Activated T-cell treated with anti-CD3 and anti-CD28 coated beads, Interleukin-2, amount 50 U/mL, for 48 hours (primary cell): ENCODE data around the gene TSR3.

ENCODE experiments used
- DNase-seq, 2 experiments: peaks; one replicate each; pipeline ENCODE4 v3.0.0-alpha.2; 2020

The TSR3 gene

DNA sequence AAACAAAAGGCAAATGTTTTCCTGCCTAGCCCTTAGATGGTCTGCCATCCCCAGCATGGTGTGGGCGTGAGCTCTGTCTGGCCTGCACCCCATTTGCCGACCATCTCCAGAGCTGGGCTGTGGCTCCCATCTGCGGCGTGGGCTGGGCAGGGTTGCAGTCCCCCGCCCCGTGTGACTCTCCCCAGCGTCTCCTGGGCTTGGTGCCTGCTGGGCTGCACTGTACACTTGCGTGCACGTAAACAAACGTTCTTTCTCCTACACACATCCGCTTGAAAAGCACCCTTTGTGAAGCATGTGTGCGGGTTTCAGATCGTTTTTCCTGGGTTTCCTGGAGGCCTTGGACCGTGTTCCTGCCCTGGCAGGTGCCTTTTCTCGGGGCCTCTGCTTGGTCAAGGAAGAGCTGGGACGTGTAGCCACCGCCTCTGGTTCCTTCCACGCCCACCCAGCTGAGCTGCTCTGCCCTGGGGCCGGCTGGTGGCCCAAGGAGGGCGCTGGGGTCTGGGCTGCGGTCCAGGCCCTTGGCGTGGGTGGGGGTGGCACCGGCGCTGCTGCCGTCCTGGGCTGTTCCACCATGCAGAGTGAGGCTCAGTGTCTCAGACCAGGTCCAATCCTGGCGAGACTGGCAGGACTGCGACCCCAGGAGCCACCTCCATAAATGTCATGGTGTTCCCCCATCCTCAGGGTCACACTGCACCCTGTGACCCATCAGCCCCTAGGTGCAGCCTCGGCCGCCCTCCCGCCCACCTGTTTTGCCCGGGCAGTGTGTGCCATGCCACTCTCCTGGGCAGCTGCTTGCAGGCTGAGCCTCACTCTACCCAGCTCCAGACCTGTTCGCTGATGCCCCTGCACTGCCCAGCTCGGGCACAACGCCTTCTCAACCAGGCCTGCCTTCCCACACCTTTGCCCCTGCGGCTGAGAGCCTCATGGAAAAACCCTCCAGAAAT is 28.1 kb downstream of the TSR3 start:
- DNase-seq: no peak

DNA sequence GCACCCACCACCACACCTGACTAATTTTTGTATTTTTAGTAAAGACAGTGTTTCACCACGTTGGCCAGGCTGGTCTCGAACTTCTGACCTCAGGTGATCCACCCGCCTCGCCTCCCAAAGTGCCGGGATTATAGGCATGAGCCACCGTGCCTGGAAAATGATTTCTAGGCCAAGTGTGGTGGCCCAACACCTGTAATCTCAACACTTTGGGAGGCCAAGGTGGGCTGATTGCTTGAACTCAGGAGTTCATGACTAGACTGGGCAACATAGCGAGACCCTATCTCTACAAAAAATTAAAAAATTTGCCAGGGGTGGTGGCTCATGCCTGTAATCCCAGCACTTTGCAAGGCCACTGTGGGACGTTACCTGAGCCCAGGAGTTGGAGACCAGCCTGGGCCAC is 29.3 kb downstream of the TSR3 start:
- no peak for DNase-seq

DNA sequence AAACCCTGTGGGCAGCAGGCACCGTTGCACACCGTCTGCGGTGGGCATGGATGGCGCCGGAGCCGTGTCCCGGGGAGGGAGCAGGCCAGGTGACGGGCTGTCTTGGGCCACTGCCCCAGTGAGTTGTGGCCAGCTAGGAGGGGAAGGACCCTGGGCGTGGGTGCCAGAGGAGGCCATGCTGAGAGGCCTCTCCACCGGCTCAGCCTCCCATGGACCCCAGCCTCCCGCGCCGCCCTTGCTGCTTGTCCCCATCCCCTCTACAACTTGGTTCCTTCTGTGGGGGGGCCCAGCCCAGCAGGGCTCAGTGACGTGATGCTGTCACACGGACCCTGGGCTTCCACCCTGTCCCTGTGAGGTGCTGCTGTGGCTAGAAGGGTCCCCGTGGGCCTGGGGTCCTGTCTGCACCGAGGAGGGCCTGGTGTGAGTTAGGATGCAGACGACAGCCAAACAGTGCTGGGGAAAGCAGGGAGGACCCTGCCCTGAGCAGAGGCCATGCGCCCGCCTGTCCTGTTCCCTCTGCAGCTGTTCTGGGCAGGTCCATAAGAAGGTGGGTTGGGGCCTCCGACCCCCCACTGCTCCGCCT is 30.9 kb downstream of the TSR3 start:
- DNase-seq: no peak

DNA sequence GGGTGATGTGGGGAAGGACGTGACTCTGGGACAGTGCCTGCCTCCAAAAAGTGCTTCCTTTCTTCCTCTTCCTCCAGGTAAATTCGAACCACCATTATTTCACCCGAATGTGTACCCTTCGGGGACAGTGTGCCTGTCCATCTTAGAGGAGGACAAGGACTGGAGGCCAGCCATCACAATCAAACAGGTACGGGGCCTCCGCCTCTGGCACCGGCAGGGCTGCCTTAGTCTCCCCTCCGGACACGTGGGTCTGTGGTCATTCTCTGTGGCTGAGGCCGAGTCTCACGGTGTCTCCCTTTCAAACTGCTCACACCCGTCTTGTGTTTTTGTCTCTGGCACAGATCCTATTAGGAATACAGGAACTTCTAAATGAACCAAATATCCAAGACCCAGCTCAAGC is 31.6 kb downstream of the TSR3 start:
- no peak for DNase-seq

DNA sequence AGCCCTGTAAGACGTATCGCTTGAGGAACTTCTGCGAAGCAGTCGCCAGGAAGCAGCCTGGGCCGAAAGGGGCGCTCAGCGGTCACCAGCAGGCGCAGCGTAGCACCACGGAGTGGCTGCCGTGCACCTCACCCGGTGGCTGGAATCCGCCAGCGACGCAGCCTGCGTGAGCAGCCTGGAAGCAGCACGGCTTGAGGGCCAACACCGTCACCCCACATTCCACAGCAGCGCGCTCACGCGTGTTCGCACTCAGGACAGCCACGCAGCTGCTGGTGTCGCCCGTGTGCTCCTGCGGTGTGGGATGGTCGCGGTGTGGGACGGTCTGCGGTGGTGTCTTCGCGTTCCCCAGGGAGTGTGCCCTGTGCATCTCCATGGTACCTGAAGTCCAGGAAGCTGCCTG is 32.6 kb downstream of the TSR3 start:
- no peak for DNase-seq

DNA sequence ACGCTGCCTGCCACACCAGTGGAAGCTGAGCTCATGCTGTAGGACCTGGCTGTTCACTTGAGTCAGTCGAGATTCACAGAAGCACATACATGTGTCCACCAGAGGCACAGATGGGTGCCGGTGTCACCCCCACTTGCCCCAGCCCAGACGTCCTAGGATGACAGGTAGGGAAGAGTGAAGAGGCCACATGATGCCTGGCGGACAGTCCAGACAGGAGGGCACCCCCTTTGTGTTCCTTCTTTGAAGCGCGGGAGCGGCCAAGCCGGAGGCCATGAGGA is 33.5 kb downstream of the TSR3 start:
- no peak for DNase-seq

DNA sequence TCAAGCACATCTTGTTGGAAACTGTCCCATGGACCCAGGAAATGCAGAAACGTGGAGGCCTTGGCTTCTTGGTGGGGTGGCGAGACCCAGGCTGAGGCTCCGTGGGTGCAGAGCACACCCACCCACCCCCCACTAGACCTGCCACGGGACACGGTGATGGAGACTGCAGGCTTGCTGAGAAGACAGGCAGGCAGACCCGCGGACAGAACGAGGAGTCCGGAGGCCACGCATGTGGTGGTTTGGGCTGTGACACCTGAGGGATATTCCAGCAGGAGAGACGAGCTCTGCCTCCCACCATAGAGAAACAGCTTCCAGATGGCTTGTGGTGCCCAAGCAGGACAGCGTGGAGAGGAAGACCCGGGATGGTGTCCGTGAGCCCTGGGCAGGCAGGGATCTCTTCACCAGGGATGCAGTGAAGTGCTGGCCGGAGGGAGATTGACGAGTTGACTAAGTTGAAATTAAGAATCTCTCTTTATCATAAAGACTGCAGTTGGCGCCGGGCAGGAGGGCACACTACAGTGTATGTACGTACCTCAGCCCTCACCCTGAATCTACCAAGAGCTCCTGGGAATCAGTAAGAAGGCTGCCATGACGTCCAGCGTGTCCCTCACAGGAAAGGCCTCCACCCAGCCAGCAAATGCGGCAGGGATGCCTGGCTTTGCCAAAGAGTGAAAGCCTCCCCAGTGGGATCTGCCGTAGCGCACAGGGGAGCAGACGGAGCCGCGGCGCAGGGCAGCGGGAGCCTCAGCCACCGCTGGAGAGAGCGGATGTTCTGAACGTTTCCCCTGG is 34.0 kb downstream of the TSR3 start:
- no peak for DNase-seq

DNA sequence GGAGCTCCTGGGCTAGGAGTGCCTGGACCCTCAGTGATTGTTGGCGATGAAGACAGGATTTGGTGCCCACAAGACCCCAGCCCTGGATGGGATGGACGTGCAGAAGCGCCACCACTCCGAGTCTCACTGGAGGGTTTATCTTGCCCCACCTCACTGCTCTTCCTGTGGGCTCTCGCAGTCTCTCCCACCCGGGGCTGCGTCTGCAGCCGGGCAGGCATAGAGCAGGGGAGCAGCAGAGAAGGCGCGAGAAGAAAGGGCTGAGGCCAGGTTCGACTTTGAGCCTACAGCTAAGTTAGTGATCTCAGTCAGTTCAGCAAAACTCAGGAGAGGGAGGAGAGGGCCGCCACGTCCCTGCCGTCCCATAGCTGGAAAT is 35.7 kb downstream of the TSR3 start:
- no peak for DNase-seq

DNA sequence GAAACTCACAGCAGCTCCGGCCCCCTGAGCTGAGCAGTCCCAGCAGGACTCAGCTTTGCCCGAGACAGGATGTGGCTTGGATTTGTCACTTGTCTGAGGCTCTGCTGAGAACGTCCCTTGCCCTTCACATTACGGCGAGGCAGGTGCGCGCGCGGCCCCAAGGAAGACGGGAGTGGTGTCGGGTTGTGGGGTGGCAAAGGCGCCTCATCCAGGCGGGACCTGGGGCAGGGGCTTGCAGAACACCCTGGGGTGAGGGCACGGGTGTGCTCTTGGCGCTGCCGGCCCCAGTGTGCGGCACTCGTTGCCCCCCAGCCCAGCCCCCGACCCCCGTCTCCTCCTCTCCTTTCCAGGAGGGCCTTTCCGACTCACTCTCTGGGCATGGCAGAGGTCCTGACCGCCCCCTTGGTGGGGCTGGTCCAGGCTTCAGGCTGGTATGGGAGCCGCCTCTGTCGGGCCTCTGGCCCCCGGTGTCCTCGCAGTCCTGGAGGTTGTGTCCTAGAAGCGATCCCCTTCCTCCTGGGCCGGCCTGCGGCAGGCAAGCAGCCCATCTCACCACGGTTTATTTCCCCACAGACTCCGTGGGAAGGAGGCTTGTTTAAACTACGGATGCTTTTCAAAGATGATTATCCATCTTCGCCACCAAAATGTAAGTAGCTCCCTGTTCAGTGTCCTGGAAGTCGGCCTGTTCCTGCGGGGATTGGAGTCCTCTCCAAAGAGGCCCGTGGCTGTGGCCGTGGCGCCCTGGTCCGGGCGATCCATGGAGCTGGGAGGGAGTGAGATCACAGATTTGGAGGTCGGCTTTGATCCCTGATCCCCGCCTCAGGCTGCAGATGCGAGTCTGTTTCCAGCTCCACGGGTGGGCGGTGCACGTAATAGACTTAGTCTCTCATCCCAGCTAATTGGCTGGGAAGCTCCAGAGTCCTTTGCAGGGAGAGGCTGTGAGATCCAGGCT is 36.3 kb downstream of the TSR3 start:
- no peak for DNase-seq

DNA sequence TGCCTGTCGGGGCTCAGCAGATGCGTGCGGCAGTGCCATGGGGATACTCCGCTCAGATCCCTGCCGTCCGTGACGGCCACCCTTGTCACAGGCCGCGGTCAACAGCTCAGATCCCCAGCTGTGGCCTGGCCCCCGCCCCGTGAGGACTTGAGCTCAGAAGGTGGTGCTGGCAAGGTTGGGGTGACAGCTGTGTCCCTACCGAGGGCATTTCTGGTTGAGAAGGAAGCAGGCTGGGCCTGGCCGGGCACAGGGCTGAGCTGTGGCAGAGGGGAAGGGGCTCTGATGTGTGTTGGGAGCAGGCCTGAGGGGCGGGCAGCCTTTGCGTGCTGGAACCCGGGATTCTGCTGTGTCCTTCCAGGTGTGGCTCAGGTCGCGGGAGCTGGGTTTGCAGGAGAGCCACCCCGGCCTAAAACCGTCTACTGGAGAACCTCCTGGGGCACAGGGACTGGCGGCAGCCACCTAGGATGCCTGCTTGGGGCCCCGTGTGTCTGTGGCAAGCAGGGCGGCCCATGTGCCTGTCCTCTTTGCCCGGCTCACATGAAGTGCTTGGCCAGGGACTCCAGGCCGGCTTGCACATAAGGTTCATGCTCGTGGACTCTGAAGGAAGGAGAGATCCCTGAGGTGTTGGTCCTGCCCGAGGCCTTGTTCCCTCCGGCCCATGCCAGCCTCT is 37.1 kb downstream of the TSR3 start:
- no peak for DNase-seq

DNA sequence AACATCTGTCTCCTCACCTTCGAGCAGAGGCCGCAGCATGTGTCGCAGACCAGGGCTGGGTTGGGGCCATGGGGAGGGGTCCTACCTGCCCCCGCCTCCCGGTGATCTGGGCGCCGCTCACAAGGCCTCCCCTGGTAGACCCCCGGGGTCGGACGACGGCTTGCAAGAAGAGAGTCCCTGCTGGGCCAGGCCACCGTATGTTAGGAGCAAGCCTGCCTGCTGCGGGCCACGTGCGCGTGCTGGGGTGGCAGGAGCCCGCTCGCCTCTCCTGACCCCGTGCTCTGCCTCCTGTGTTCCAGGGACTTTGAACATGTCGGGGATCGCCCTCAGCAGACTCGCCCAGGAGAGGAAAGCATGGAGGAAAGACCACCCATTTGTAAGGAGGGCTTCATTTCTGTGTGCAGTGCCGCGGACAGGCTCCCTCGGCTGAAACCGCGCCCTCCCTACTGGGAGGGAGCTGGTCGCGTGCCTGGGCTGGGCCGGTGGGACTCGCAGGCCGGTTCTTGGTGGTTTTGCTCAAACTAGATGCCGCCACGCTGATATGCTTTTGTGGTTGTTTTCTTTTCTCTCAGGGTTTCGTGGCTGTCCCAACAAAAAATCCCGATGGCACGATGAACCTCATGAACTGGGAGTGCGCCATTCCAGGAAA is 37.8 kb downstream of the TSR3 start:
- DNase-seq: no peak

DNA sequence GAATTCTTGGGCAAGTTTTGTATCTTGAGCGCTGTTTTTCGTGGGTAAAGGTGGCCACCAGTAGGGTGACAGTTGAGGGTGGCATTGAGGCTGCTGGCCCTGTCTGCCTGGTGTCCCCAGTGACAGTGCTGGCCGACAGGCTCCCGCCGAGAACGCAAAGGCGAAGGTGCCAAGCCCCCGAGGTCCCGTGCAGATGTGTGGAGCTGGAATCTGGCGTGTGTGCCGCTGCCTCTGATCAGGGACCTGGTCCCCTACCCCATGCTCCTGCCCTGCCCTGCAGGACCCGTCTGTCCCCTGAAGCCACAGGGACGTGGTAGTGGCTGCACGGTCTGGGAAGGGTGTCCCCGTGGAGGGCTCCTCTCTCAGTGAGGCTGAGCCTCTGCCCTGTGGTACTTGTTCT is 38.8 kb downstream of the TSR3 start:
- no peak for DNase-seq

DNA sequence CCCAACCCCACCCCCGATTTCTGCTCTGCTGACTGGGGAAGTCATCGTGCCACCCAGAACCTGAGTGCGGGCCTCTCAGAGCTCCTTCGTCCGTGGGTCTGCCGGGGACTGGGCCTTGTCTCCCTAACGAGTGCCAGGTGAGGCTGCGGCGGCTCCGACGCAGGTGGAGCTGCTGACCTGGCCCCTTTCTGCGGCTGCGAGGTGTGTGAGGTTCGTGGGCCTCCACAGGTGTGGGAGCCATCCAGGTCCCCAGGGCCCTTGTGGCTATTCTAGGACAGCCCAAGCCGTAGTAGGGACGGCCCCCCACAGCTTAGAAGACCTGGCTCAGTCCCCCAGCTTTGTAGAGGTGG is 39.2 kb downstream of the TSR3 start:
- DNase-seq: no peak

DNA sequence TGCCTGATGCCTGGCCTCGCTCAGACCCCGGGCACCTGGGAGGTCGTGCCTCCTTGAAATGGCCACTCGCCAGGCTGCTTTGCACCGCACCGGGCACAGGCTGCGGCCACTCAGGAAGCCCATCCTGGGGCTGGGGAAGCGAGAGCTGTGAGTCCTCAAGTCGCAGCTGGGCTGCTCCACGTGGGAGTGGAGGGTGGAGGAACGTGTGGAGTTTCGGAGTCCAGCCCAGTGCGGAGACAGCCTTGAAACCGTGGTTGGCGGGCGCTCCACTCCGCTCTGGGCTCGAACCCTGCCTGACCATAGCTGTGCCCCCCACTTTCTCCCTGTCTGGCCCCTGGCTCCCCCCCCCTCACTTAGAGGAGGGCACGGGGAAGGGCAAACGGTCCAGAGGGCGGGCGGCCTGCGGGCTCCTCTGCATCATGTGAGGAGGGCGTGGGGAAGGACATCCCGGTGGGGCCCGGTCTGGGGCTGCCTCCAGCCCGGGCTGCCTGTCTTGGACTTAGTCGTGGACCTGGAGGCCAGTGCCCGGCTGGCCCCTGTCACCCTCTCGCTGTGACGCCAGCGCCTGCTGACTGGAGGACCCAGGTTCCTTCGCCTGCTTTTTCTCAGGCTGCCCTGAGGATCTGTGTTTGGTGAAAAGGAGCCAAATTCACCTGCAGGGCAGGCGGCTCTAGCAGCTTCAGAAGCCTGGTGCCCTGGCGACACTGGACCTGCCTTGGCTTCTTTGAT is 39.8 kb downstream of the TSR3 start:
- no peak for DNase-seq

DNA sequence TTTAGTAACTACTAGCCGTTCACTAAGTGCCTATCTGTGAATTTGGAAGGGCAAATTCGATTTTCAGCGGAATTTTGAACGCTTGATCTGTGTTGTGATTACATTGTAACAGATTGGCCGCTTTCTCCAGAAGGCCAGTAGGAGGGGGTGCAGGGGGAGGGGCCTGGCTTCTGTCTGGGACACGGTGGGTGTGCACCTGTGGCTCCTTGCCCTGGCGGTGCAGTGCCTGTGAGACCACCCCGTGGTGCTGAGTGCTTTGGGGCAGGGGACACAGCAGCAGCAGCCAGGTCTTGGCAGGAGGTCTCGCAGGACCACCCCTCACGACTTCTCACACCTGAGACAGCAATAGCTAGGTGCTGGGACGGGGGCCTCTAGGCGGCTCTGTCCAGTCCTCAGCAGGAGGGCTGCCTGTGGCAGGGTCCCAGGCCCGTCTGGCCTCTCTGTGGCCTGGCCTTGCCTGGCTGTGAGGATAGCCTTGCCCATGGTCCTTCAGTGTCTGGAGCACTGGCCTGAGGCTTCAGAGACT is 40.4 kb downstream of the TSR3 start:
- no peak for DNase-seq

DNA sequence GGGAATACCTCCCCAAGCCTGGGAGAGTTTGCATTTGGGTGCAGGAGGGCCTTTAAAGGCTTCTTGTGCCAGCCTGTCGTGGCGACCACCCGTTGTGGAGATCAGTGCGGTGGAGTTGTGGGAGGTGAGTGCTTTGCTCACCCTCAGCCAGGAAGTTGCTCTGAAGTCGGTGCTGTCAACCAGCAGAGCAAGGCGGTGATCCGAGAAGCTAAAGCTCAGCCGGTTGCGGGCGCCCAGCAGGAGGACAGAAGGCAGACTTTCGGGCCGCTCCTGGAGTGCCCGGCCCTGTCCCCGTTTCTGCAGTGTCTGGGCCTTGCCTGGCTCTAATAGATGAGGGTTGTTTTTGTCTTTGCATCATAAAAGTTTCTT is 40.9 kb downstream of the TSR3 start:
- no peak for DNase-seq

DNA sequence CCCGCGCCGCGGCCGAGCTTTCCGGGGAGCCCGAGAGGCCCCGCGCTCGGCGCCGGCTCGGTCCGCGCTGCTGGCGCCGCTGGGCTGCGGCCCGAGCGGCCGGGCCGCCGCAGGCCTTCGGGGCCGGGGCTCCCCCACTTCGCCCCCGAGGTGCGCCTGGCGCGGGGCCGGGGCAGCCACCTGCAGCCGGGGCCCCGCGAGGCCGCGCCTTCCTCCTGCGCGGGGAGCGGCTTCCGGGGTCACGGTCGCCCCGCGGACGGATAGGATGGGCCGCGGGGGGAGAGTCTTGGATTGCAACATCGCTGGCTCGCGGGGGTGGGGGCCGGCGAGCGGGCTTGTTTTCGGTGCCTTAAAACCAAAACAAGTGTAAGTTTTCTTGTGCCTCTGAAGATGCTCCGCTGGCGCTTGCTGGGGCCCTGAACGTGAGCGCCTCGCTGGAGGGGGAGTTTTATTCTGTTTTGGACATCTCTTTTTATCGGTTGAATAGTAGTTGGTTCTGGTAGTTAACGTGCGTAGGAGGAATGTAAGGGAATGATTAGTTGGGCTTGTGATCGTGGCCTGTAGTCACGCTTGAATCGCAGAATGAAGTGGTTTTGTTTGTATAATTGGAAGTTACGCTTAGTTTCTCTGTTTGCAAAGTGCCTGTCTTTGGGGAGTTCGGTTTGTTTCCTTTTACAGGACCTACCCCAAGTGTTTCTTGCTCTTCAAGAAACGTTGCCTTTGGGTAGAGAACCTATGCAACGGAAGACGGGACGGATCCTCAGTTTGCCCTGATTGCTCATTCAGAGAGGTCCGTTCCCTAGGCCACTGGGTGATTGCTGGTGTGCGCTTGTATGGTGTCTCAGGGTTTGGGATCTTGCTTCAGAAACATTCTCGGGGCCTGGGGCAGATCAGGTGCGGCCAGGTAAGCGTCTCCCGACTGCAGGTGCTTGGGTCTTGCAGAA is 41.5 kb downstream of the TSR3 start:
- DNase-seq: peak; percentile 69 to 76

DNA sequence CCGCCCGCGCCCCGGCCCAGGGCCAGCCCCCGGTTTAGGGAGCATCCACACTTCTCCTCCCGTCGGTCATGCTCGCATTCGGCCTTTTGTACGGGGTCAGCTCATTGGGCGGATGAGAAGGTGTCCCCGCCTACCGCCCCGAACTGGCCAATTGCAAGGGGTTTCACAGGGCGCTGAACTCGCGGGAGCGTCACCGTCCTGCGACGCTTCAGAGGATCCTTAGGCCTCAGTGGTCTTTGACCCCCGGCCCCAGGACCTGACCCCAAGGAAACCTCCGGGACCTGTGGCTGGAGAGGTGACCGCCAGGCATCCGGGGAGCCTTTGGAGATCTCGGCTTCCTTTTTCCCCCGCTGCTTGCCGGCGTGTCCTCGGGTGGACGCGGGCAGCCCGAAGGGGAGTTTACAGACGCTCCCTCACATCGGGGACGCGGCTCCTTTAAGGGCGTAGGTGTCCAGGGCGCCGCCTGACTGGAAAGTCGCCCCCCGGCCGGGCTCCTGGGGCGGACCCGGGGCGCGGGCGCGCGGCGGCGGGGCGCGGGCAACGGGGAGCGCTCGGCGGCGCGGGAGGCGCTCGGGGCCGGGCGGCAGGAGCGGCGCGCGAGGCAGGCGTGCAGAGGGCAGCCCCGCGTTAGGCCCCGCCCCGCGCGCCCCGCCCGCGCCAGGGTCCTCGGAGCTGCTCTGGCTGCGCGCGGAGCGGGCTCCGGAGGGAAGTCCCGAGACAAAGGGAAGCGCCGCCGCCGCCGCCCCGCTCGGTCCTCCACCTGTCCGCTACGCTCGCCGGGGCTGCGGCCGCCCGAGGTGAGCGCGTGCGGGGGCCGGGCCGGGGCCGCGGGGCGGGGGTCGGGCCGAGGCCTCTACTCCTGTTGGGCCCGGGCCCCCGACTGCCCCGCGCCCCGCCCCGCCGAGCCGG is 42.4 kb downstream of the TSR3 start, which contains the start of gene UBE2I:
Gene UBE2I, plus strand, starts transcription at position 660 of the 909 bp plus-strand sequence. CDS start 4,395 bp downstream, outside the sequence.
- peak; percentile 100 for DNase-seq
